Motor neuron (in vitro differentiated cells): Measurements from ENCODE around the gene KNSTRN. TPM values are rescaled to one million over a fixed set of nuclear protein-coding genes. Genes with fewer than 3 reads are reported as not detected.

ENCODE experiments used
- ATAC-seq, 8 experiments: fragments of 200-7000 bp; cut with Tn5 transposase; replicated peaks in 6 of 8; 2 replicates each; pipeline ENCODE4 v1.8.0; 2021; ENCODE audit warnings: mild to moderate bottlenecking in 8 of 8, moderate library complexity in 8 of 8
- H3K27ac ChIP-seq, 2 donors: fragments of 250-450 bp; sonication (Bioruptor Pico); 2 replicates each; pipeline ENCODE4 v1.9.0; 2021; ENCODE audit warnings: antibody characterized with exemption in 2 of 2, mild to moderate bottlenecking in 2 of 2, moderate library complexity in 1 of 2
- H3K4me1 ChIP-seq, 2 donors: fragments of 250-450 bp; sonication (Bioruptor Pico); replicated peaks in 1 of 2; 2 replicates each; pipeline ENCODE4 v1.6.1; 2021; ENCODE audit warnings: antibody characterized with exemption in 2 of 2, mild to moderate bottlenecking in 2 of 2, moderate library complexity in 1 of 2
- H3K4me3 ChIP-seq, 5 donors: fragments of 250-450 bp; sonication (Bioruptor Pico); 2 replicates each; pipeline ENCODE4 v1.9.0; 2021; ENCODE audit warnings: antibody characterized with exemption in 5 of 5, mild to moderate bottlenecking in 5 of 5, moderate library complexity in 4 of 5
- WGBS, 10 experiments: fragments of 450-650 bp; shearing (Covaris generic); methylation state at CpG; one replicate each; pipeline ENCODE4 v1.0.0; 2022; 5-methylcytosine and 5-hydroxymethylcytosine counted together
- in situ Hi-C, 9 experiments: fragments of 400-800 bp; cut with MboI; loops; one replicate each; pipeline ENCODE4 v1.15.0; 2021; ENCODE audit warnings: low sequenced_read_pairs in 9 of 9, low pct_unique_long_range_greater_than_20kb in 2 of 9; ENCODE audit not compliant: unreplicated experiment in 9 of 9
- total RNA-seq, 8 experiments: library from RNA; unstranded; fragments of 300-600 nt; gene quantifications; 2 replicates each; pipeline versions ENCODE4 v1.2.3 to v1.2.4, GENCODE V29; 2022

The KNSTRN gene
- total RNA-seq, 8 experiments from 2014 or later, result 19.5 to 63.3 (median 29.3) TPM

DNA sequence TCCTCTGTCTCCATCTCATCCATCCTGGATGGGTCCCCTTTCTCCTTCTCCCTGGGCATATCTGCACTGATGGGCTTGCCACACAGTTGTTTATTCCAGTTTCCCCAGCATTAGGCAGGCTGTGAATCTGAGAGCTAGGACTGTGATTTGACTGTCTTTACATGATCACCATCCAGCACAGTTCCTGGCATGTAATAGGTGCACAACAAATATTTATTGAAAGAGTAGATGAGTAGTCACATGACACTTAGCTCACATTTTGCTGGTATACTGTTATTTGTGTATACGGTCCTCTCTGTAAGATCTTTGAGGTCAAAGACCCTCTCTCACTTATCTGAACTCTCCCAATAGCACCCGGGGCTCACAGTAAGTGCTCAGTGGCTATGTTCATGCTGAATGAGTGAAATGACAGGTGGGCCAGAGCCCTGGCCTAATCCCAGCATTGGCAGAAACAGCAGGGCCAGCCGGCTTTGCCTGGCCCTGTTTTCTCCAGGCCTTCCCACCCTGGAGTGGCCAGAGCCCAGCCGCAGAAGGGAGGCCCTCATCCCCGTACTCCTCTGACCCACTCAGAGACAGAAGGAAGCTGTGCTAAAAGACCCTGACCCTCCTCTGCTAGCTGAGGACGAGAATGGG is 42.1 kb downstream of the KNSTRN start:
- H3K27ac ChIP-seq, result no peak overlapping the region
- no peak overlapping the region for H3K4me3 ChIP-seq
- in situ Hi-C loops, result no loop called here
- WGBS, 10 experiments, result 59 to 94% (median 72%) methylated on average over 1 to 4 of the region's 6 CpGs; no CpG with 5 or more reads in 4 of the 10 experiments
- peaks cover 0 to 2% of the 10 kb centered on the region in 2 donors for H3K4me1 ChIP-seq
- ATAC-seq, result no peak

DNA sequence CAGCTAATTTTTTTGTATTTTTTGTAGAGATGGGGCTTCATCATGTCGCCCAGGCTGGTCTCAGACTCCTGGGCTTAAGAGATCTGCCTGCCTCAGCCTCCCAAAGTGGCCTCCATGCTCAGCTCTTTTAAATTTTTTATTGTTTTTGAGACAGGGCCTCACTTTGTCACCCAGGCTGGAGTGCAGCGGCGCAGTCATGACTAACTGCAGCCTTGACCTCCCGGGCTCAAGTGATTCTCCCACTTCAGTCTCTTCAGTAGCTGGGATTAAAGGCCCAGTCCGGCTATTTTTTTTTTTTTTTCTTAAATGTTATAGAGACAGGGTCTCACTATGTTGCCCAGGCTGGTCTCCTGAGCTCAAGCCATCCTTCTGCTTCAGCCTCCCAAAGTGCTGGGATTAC is 43.2 kb downstream of the KNSTRN start:
- ATAC-seq, result no peak
- no peak overlapping the region for H3K27ac ChIP-seq
- WGBS, 10 experiments, result 67 to 100% (median 86%) methylated on average over 1 to 5 of the region's 5 CpGs; no CpG with 5 or more reads in 3 of the 10 experiments
- H3K4me1 ChIP-seq, result peaks cover 0 to 2% of the 10 kb centered on the region in 2 donors
- in situ Hi-C loops, result no loop called here
- no peak overlapping the region for H3K4me3 ChIP-seq

DNA sequence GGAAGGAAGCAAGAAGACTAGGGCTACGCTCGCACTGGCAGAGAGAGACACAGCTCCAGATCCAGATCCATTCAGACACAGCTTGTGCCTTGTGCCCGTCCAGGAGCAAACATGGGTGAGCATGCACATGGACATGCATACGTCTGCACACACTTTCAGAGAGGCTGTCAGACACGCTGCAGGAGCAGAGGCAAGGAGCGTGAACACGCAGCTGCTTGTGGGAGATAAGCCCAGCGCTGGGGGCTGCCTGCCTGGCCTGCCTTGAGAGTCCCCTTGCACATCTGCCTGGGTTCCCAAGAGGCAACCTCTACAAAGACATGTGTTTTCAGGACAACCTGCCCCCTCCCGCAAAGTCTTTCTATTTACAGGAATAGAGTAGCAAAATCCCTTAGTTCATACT is 44.7 kb downstream of the KNSTRN start:
- Histone ChIP-seq H3K27ac (no peak overlapping the region), H3K4me1 (no peaks in the 10 kb centered on the region), H3K4me3 (no peak overlapping the region)
- no peak for ATAC-seq
- WGBS, 10 experiments, result 74 to 100% (median 92%) methylated on average over 1 to 6 of the region's 9 CpGs; no CpG with 5 or more reads in 2 of the 10 experiments
- in situ Hi-C loops, result no loop called here

DNA sequence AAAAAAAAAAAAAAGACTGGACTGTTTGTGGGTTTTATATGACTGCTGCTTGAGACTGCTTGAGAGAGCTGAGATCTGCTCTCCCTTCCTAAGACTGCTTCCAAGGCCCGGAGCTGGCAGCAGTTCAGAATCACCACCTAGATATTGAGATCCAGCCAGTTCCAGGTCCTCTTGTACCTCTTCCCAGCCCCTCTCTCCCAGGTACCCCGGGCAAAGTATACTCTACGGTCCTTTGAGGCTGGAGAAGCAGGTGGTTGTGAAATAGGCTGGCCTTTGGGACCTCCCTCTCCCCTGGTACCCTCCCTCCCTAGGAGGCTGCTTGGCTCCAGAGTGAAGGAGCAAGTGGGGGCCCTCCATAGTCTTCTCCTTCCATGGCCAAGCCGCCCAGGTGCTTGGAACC is 45.7 kb downstream of the KNSTRN start:
- 50 to 100% (median 100%) methylated on average over 1 of the region's 4 CpGs; no CpG with 5 or more reads in 7 of the 10 experiments for WGBS, 10 experiments
- no peak for ATAC-seq
- H3K4me3 ChIP-seq, result no peak overlapping the region
- in situ Hi-C loops, result no loop called here
- no peaks in the 10 kb centered on the region for H3K4me1 ChIP-seq
- H3K27ac ChIP-seq, result no peak overlapping the region

DNA sequence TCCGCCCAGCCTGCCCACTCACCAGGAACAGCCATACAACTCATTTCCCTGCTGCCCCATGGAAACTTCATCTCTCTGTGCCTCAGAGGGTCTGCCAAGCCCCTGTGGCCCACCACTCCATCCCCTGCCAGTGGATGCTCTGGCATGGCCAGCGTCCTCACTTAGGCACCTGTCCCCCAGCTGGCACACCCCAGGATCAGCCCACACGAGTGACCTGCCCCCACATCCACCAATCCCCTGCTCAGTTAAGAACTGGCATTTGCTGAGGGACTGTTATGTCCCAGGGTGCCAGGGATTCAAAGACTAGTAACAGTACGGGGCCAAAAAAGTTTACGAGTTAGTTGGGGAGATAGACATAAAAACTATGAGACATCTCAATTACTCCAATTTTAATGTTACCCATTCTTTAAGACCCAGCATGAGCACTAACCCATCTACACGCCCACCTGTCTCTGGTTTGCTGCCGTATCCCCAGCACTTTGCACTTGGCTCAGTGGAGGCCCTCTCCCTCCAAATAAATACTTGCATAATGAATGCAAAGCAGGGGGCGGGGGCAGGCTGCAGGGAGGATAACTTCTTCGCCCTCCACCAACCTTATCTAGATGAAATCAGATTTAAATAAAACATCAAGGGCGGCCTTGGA is 46.7 kb downstream of the KNSTRN start:
- H3K27ac ChIP-seq, result no peak overlapping the region
- in situ Hi-C loops, result no loop called here

DNA sequence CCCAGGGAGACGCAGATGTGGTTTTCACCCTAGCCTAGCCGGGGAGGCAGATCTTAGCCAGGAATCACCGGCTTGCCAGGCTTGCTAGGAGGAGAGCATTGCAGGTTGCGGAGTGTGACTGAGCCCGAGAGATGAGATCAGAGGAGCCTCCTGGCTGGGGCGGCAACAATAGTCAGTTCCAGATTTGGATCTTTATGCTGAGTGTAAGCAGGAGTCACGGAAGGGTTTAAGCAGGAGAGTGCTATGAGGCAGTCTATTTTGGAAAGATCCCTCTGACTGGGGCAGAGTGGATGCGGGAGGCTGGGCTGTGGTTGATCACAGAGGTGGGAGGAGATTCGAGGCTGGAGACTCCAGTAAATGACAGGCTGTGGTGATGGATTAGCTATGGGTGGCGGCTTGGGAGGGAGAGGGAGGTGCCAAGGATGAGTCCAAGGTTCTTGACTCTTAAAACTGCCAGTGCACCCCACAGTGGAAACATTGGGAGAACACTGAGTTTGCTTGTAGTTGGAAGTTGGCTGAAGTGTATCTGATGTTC is 47.8 kb downstream of the KNSTRN start:
- WGBS, 10 experiments, result 0 to 60% (median 20%) methylated on average over 1 to 9 of the region's 10 CpGs; no CpG with 5 or more reads in 4 of the 10 experiments
- H3K27ac ChIP-seq, result no peak overlapping the region
- no peak overlapping the region for H3K4me3 ChIP-seq
- peak; percentile 58 to 95 (median 84) for ATAC-seq
- H3K4me1 ChIP-seq, result no peaks in the 10 kb centered on the region
- in situ Hi-C loops, result no loop called here

More for the DNA sequence above, 46.7 kb downstream of the KNSTRN start:
- Histone ChIP-seq H3K4me3 (no peak overlapping the region), H3K4me1 (no peaks in the 10 kb centered on the region)
- WGBS, 10 experiments, result 22 to 93% (median 74%) methylated on average over 1 to 6 of the region's 10 CpGs; no CpG with 5 or more reads in 2 of the 10 experiments
- peak in 3 of 8 experiments; percentile 17 to 66 (median 27) for ATAC-seq

DNA sequence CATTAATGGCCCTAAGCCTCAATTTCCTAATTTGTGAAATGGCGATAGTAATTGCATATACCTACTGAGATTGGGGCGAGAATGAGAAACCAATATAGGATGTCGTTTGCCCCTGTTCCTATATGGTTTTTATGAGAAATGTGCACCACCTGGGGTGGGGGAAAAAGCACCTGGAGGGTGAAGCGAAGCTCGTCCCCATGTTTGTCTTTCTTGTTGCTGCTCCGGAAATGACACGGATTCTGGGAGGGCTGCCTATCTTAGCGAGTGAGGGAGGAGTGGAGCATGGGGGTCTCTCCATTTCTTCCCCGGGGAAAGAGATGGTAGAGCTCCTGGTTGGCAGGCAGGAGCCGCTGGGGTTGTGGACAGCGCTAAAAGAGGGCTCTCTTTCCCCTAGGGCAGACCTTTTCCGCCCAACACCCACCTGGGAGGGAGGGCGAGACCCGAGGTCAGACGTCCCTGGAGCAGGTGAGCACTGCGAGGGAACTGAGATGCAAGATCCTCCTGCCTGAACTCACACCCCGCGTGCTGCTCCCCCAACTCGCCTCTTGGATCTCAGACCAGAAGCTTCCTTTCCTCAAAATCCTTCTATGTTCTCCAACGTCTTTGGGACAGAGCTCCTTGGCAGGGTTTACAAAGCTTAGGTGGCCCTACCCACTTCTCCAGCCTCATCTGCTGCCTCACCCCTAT is 52.6 kb downstream of the KNSTRN start:
- Histone ChIP-seq H3K27ac (no peak overlapping the region), H3K4me3 (no peak overlapping the region), H3K4me1 (peaks cover 17 to 21% of the 10 kb centered on the region in 2 donors)
- 38 to 74% (median 58%) methylated on average over 4 to 6 of the region's 20 CpGs; no CpG with 5 or more reads in 5 of the 10 experiments for WGBS, 10 experiments
- in situ Hi-C loops, result no loop called here
- no peak for ATAC-seq

DNA sequence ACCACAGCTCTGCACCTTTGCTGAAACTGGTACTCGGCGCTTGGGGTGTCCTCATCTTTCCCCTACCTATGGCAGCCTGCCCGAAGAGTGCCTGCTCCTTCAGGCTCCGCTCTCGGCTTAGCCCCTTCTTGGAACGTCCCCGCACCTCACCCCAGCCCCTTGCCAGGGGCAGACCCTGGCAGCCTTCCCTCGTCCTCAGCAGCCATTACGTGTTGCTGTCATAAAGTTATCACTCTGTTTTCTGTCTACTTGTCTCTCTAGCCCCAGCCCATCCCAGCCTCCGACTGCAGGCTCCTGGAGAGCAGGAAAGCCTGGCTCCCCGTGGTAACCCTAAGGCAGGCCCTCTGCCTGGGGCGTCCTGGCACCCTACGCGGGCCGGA is 53.2 kb downstream of the KNSTRN start:
- peaks cover 17 to 21% of the 10 kb centered on the region in 2 donors for H3K4me1 ChIP-seq
- H3K4me3 ChIP-seq, result peak overlapping the region; percentile 18 to 35 (median 29)
- in situ Hi-C loops, result no loop called here
- H3K27ac ChIP-seq, result no peak overlapping the region
- 0 to 67% (median 40%) methylated on average over 2 to 4 of the region's 15 CpGs; no CpG with 5 or more reads in 7 of the 10 experiments for WGBS, 10 experiments
- peak in 2 of 8 experiments; percentile 0 to 1 for ATAC-seq

DNA sequence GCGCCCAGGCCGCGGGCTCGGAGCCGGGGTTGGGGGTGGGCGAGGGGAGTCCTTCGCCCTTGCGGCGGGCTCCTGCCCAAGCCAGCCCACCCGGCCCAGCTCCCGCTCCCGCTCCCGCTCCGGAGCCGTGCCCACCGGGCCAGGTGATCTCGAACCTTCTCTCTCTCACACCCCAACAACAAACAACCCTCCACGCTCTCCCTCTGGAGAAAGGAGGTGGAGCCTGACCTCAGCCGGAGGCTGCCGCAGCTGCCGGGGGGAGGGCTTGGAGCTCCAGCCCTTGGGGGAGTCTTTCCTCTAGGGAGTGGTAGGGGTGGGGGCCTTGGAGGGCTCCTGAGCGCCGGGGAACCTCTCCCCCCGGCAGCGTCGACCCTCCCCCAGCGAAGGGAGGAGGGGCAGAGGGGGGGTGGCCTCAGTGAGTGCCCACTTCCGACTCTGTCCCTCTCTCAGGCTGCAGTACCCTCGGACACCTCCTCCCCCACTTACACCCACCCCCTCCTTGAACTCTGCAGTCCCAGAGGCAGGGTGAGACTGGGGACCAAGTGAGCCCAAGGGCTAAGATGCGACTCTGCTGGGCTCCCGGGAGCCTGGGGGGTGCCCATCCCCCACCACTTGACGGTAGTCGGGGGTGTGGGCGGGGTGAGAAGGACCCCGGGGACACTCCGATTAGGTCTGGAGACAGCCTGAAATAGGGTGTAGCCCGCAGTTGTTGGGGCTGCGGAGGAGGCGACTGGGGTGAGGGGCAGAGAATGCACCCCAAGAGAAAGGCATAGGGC is 53.8 kb downstream of the KNSTRN start:
- peak; percentile 1 to 26 (median 6) for ATAC-seq
- WGBS, 10 experiments, result 0% methylated on average over 3 to 4 of the region's 39 CpGs; no CpG with 5 or more reads in 8 of the 10 experiments

DNA sequence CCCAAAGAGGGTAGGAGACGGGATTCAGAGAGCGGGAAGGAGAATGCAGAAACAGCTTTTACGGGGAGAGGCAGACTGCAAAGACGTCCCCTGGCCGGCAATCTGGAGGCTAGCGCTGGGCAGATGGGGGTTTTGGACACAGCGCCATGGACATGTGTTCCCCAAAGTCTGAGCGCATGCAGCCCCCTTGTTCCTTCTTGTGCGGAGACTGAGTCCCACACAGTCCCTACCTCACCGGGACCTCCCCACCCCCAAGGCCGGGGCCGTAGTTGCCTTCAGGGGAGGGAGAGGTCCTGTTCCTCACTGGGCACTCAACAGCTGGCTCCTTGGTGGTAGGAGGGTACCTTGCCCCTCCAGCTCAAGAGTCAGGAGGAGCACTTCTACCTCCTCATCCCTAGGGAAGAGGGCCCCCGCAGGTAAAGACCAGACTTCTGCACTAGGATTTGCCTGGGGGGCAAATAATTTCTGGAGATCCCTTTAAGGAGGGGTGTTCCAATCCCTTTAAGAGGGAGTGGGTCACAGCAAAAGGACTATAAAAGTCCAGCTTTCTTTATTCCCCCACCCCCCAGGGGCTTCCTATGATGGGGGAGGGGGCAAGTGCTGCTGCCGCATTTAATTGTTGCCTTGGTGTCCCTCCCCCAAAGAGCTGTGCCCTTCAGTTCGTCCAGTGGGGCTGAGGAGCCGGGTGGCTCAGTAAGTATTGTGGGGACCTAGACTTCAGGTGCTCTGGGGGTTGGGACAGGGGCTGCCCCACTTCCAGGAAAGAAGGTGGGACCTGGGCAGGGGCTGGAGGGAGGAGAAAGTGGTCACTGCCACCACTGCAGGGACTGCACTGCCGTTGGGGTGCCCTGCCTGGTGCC is 54.6 kb downstream of the KNSTRN start:
- Histone ChIP-seq H3K4me1 (peaks cover 17 to 21% of the 10 kb centered on the region in 2 donors), H3K4me3 (peak overlapping the region; percentile 18 to 35 (median 29)), H3K27ac (no peak overlapping the region)
- ATAC-seq, result no peak
- in situ Hi-C loops, result no loop called here
- WGBS, 10 experiments, result 0 to 53% (median 0%) methylated on average over 1 to 4 of the region's 17 CpGs; no CpG with 5 or more reads in 4 of the 10 experiments

More for the DNA sequence above, 53.8 kb downstream of the KNSTRN start:
- H3K27ac ChIP-seq, result no peak overlapping the region
- in situ Hi-C loops, result no loop called here
- H3K4me3 ChIP-seq, result peak overlapping the region; percentile 18 to 35 (median 29)
- peaks cover 17 to 21% of the 10 kb centered on the region in 2 donors for H3K4me1 ChIP-seq

DNA sequence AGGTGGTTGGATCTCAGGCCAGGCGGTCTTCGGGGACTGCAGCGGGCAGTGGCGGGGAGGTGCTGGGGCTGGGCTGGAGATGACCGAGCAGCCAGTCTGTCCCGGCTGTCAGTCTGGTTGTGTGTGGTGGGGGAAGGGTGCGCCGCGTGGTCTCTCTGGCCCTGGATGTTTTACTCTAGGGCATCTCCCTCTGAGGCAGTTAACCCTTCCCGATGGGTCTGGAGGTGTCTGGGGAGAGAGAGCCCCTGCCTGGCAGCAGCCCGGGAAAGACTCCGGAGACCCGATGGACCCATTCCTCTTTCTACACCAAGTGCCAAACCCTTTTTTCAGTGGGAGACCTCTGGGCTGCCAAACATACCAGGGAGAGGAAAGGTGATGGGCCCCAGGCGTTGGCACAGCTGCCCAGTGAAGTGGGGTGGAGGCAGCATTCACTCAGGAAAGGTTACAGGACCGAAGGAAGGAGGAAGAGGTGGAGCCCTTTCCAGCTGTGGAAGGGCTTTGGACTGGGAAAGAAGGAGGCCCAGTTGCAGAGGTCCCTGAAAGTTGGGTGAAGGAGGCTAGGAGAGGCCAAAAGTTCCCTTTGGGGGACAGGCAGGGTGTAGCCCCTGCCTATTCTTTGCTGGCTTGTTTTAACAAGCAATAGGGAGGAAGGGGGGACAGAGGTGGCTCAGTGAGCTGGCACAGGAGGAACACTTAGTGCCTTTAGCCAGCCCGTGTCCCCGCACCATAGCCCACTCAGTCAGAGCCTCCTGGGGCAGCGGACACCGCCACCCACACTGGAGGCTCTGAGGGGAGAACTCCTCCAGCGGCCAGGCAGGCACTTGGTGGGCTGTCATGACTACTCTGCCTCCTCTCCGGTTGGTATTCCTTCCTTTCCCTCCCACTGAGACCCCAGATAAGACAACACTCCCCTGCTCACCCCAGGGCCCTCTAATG is 55.5 kb downstream of the KNSTRN start:
- Histone ChIP-seq H3K4me3 (peak overlapping the region in 2 of 5 donors; percentile 29 to 32), H3K27ac (no peak overlapping the region), H3K4me1 (peaks cover 21 to 28% of the 10 kb centered on the region in 2 donors)
- in situ Hi-C loops, result no loop called here
- WGBS, 10 experiments, result 11 to 70% (median 49%) methylated on average over 2 to 6 of the region's 21 CpGs; no CpG with 5 or more reads in 6 of the 10 experiments
- ATAC-seq, result no peak
